ENCODE data around the gene ZNF530. TPM values are rescaled to one million over a fixed set of nuclear protein-coding genes. Genes with fewer than 3 reads are reported as not detected.

ZNF530 gene
- total and polyA plus RNA-seq, 2 donors (not counting 1 experiment from before 2014, with no cell fraction given), result 4.3 to 11.2 TPM

- peak; percentile 99 for ATAC-seq (ENCODE audit: low read depth)
- H3K9ac ChIP-seq (ENCODE audit: low read length), result peak within 1 kb of the TSS; percentile 94
- peak; percentile 87 for DNase-seq
- Mint-ChIP-seq H3K9me3 (ENCODE audit: insufficient read depth) (peaks cover 7% of the 10 kb centered on the region), H3K4me1 (peaks cover 30% of the 10 kb centered on the region), H3K27ac (peak within 1 kb of the TSS; percentile 86), H3K27me3 (peaks cover 13% of the 10 kb centered on the region), H3K4me3 (peak within 1 kb of the TSS; percentile 94)
- peaks cover 11 to 24% (median 21%) of the 10 kb centered on the region in 3 donors for H3K9me3 ChIP-seq (ENCODE audit: control extremely low read depth in 1 of 3, control insufficient read depth in 2 of 3, insufficient read depth in 1 of 3, low read length in 2 of 3)
- H2AFZ ChIP-seq (ENCODE audit: insufficient read depth, low read depth, low read length, poor library complexity, severe bottlenecking), result peak within 1 kb of the TSS; percentile 99
- H3K4me3 ChIP-seq (ENCODE audit: control extremely low read depth in 1 of 5, extremely low read depth in 1 of 5, insufficient read depth in 1 of 5, low read depth in 2 of 5, low read length in 4 of 5), result peak within 1 kb of the TSS; percentile 64 to 98 (median 92)
- H3K27me3 ChIP-seq (replicated peaks in 1 of 4; ENCODE audit: control extremely low read depth in 1 of 4, control insufficient read depth in 3 of 4, insufficient read depth in 4 of 4, low read length in 3 of 4), result peaks cover 0 to 4% (median 2%) of the 10 kb centered on the region in 4 experiments
- peaks cover 19 to 21% of the 10 kb centered on the region in 2 donors for H3K4me1 ChIP-seq (ENCODE audit: control insufficient read depth in 2 of 2, insufficient read depth in 2 of 2, low read length in 2 of 2)
- POLR2A ChIA-PET, result interaction anchor here (0.6 kb wide), 1 partner anchor 535 kb away, joined by 4 read pairs; no protein-coding TSS in a partner anchor
- intact Hi-C loops (cut with micrococcal nuclease), result loop anchor here (1.0 to 2.0 kb wide), 4 partner anchors 20 to 73 kb away; partner anchors contain the start of genes ZNF211, ZNF419 and ZNF549
- WGBS (ENCODE audit: insufficient coverage), result under 1% methylated on average over 55 of the region's 56 CpGs
- H3K4me2 ChIP-seq (replicated peaks; ENCODE audit: low read depth, low read length, poor library complexity, severe bottlenecking), result peak within 1 kb of the TSS; percentile 92
- peaks cover 36% of the 10 kb centered on the region for H3K79me2 ChIP-seq (ENCODE audit: control insufficient read depth, insufficient read depth, low read length)
- no peak for TF ChIP-seq EZH2 (IDR thresholded peaks at IDR 0.05; ENCODE audit: borderline replicate concordance, insufficient read depth, low read depth, low read length, poor library complexity, severe bottlenecking)
- no peak for TF ChIP-seq CTCF (IDR thresholded peaks at IDR 0.05)
- peaks cover 3 to 11% of the 10 kb centered on the region in 2 experiments for H3K36me3 ChIP-seq (replicated peaks in 1 of 2; ENCODE audit: control extremely low read depth in 1 of 2, control insufficient read depth in 1 of 2, extremely low read depth in 1 of 2, insufficient read depth in 2 of 2, low read length in 1 of 2)
- H4K20me1 ChIP-seq (ENCODE audit: control insufficient read depth, insufficient read depth, low read length, poor library complexity, severe bottlenecking), result peaks cover 5% of the 10 kb centered on the region
- CTCF ChIA-PET, result interaction anchor here (1.0 kb wide), 1 partner anchor 18 kb away, joined by 4 read pairs; no protein-coding TSS in a partner anchor
- peak within 1 kb of the TSS; percentile 28 to 69 for H3K27ac ChIP-seq (ENCODE audit: low read length in 2 of 2)
These were observed 40.2 kb upstream of the ZNF530 start, which contains the start of gene ZNF550 for GRCh38 chr19:57559404-57560025. ZNF550 (minus strand) TSS chr19:57559863; CDS start chr19:57559682, 181 bp downstream.

GRCh38 chr19:57560049-57560491 lies 39.6 kb upstream of the ZNF530 start:
- intact Hi-C loops (cut with micrococcal nuclease), result no loop called here
- TF ChIP-seq EZH2 (IDR thresholded peaks at IDR 0.05; ENCODE audit: borderline replicate concordance, insufficient read depth, low read depth, low read length, poor library complexity, severe bottlenecking), result no peak
- no peak for TF ChIP-seq CTCF (IDR thresholded peaks at IDR 0.05)
- peaks cover 0 to 8% of the 10 kb centered on the region in 2 experiments for H3K36me3 ChIP-seq (replicated peaks in 1 of 2; ENCODE audit: control extremely low read depth in 1 of 2, control insufficient read depth in 1 of 2, extremely low read depth in 1 of 2, insufficient read depth in 2 of 2, low read length in 1 of 2)
- peak overlapping the region; percentile 99 for H2AFZ ChIP-seq (ENCODE audit: insufficient read depth, low read depth, low read length, poor library complexity, severe bottlenecking)
- peak; percentile 7 for ATAC-seq (ENCODE audit: low read depth)
- Mint-ChIP-seq H3K4me3 (peak overlapping the region; percentile 94), H3K9me3 (ENCODE audit: insufficient read depth) (peaks cover 8% of the 10 kb centered on the region), H3K4me1 (peaks cover 30% of the 10 kb centered on the region), H3K27me3 (peaks cover 13% of the 10 kb centered on the region), H3K27ac (peak overlapping the region; percentile 86)
- 44% methylated on average over 22 of the region's 23 CpGs for WGBS (ENCODE audit: insufficient coverage)
- H3K9me3 ChIP-seq (ENCODE audit: control extremely low read depth in 1 of 3, control insufficient read depth in 2 of 3, insufficient read depth in 1 of 3, low read length in 2 of 3), result peaks cover 11 to 29% (median 23%) of the 10 kb centered on the region in 3 donors
- peak overlapping the region; percentile 92 for H3K4me2 ChIP-seq (replicated peaks; ENCODE audit: low read depth, low read length, poor library complexity, severe bottlenecking)
- no peak for DNase-seq
- ChIA-PET POLR2A (no interaction called here), CTCF (interaction anchor here (1.0 kb wide), 1 partner anchor 17 kb away, joined by 4 read pairs; no protein-coding TSS in a partner anchor)
- H3K79me2 ChIP-seq (ENCODE audit: control insufficient read depth, insufficient read depth, low read length), result peaks cover 36% of the 10 kb centered on the region
- peaks cover 5% of the 10 kb centered on the region for H4K20me1 ChIP-seq (ENCODE audit: control insufficient read depth, insufficient read depth, low read length, poor library complexity, severe bottlenecking)
- peaks cover 0 to 4% (median 2%) of the 10 kb centered on the region in 4 experiments for H3K27me3 ChIP-seq (replicated peaks in 1 of 4; ENCODE audit: control extremely low read depth in 1 of 4, control insufficient read depth in 3 of 4, insufficient read depth in 4 of 4, low read length in 3 of 4)
- peak overlapping the region; percentile 94 for H3K9ac ChIP-seq (ENCODE audit: low read length)
- peak overlapping the region; percentile 28 to 69 for H3K27ac ChIP-seq (ENCODE audit: low read length in 2 of 2)
- peaks cover 19 to 21% of the 10 kb centered on the region in 2 donors for H3K4me1 ChIP-seq (ENCODE audit: control insufficient read depth in 2 of 2, insufficient read depth in 2 of 2, low read length in 2 of 2)
- peak overlapping the region; percentile 64 to 98 (median 92) for H3K4me3 ChIP-seq (ENCODE audit: control extremely low read depth in 1 of 5, extremely low read depth in 1 of 5, insufficient read depth in 1 of 5, low read depth in 2 of 5, low read length in 4 of 5)
